HEK293 (cell line): ENCODE results near the gene GPLD1.

ENCODE experiments used
- CTCF ChIA-PET: fragments of 350-600 bp; formaldehyde crosslinking; extraction: SDS; loops from one replicate; lab custom pipeline; 2021; ENCODE audit warnings: antibody characterized with exemption; lab: Yijun Ruan, JAX
- POLR2A ChIA-PET: fragments of 300-600 bp; formaldehyde crosslinking; extraction: SDS; loops from one replicate; lab custom pipeline; 2020; ENCODE audit warnings: antibody characterized with exemption, inconsistent platforms; lab: Yijun Ruan, JAX
- H3K27ac ChIP-seq: fragments of 200-500 bp; sonication (Bioruptor generic); 2 replicates; pipeline ENCODE4 v1.5.1; 2014; ENCODE audit warnings: low read depth, low read length, control low read depth, inconsistent platforms; ENCODE audit errors: extremely low read depth
- H3K36me3 ChIP-seq, 2 experiments: fragments of 200-500 bp in 1 of 2; sonication (Bioruptor generic) in 1 of 2; 1 replicate in 1 of 2; 2 replicates in 1 of 2; pipeline ENCODE4 v1.5.1; 2014 to 2017; ENCODE audit warnings: inconsistent platforms in 2 of 2, low read length in 2 of 2; ENCODE audit not compliant: control insufficient read depth in 2 of 2, insufficient read depth in 1 of 2
- H3K4me1 ChIP-seq: fragments of 200-500 bp; sonication (Bioruptor generic); 2 replicates; pipeline ENCODE4 v1.5.1; 2014; ENCODE audit warnings: mild to moderate bottlenecking, low read length, inconsistent platforms; ENCODE audit not compliant: control insufficient read depth, insufficient read depth
- H3K4me3 ChIP-seq: 2 replicates; pipeline ENCODE4 v1.5.1; 2011; ENCODE audit warnings: low read depth, mild to moderate bottlenecking, control low read depth, low read length, moderate library complexity
- H3K9me3 ChIP-seq: fragments of 200-500 bp; sonication (Bioruptor generic); 2 replicates; pipeline ENCODE4 v1.5.1; 2014; ENCODE audit warnings: low read depth, low read length, inconsistent platforms; ENCODE audit not compliant: control insufficient read depth, insufficient read depth
- AEBP2 ChIP-seq: fragments of 450-650 bp; formaldehyde crosslinking; IDR thresholded peaks from 2 replicates; pipeline ENCODE4 v1.5.1; 2016; ENCODE audit warnings: missing biosample characterization, missing genetic modification characterization, borderline replicate concordance
- ATF2 ChIP-seq: fragments of 450-650 bp; formaldehyde crosslinking; IDR thresholded peaks from 2 replicates; pipeline ENCODE4 v1.5.1; 2016; ENCODE audit warnings: missing biosample characterization, missing genetic modification characterization, low read depth
- SETDB1 ChIP-seq: IDR thresholded peaks from one replicate; pipeline ENCODE4 v1.6.1; 2017; ENCODE audit warnings: mild to moderate bottlenecking, low read length, moderate library complexity, mixed read lengths; ENCODE audit not compliant: insufficient read length
- SP2 ChIP-seq: fragments of 450-650 bp; formaldehyde crosslinking; IDR thresholded peaks from 2 replicates; pipeline ENCODE4 v1.5.1; 2016; ENCODE audit warnings: missing biosample characterization, missing genetic modification characterization
- TCF7L2 ChIP-seq: IDR thresholded peaks from 2 replicates; pipeline ENCODE4 v1.6.1; 2011; ENCODE audit warnings: low read depth, mild to moderate bottlenecking, inconsistent platforms, low read length, moderate library complexity, borderline replicate concordance
- ZNF10 ChIP-seq: fragments of 450-650 bp; formaldehyde crosslinking; IDR thresholded peaks from 2 replicates; pipeline ENCODE4 v1.5.1; 2017; ENCODE audit warnings: missing biosample characterization, missing genetic modification characterization
- ZNF132 ChIP-seq: fragments of 450-650 bp; formaldehyde crosslinking; IDR thresholded peaks from 2 replicates; pipeline ENCODE4 v1.5.1; 2017; ENCODE audit warnings: missing biosample characterization, missing genetic modification characterization, borderline replicate concordance
- ZNF155 ChIP-seq: fragments of 450-650 bp; formaldehyde crosslinking; IDR thresholded peaks from 2 replicates; pipeline ENCODE4 v1.5.1; 2016; ENCODE audit warnings: missing biosample characterization, missing genetic modification characterization
- ZNF16 ChIP-seq: fragments of 450-650 bp; formaldehyde crosslinking; IDR thresholded peaks from 2 replicates; pipeline ENCODE4 v1.5.1; 2016; ENCODE audit warnings: low read depth, missing biosample characterization, missing genetic modification characterization
- ZNF214 ChIP-seq: fragments of 450-650 bp; formaldehyde crosslinking; IDR thresholded peaks from 2 replicates; pipeline ENCODE4 v1.5.1; 2017; ENCODE audit warnings: missing biosample characterization, mild to moderate bottlenecking, missing genetic modification characterization, borderline replicate concordance
- ZNF24 ChIP-seq: fragments of 450-650 bp; formaldehyde crosslinking; IDR thresholded peaks from 2 replicates; pipeline ENCODE4 v1.5.1; 2016; ENCODE audit warnings: missing biosample characterization, missing genetic modification characterization
- ZNF341 ChIP-seq: fragments of 450-650 bp; formaldehyde crosslinking; IDR thresholded peaks from 2 replicates; pipeline ENCODE4; 2016; ENCODE audit warnings: low read depth, missing biosample characterization, missing genetic modification characterization
- ZNF654 ChIP-seq: fragments of 450-650 bp; formaldehyde crosslinking; IDR thresholded peaks from 2 replicates; pipeline ENCODE4 v1.5.1; 2016; ENCODE audit warnings: low read depth, missing biosample characterization, missing genetic modification characterization
- ZNF664 ChIP-seq: fragments of 450-650 bp; formaldehyde crosslinking; IDR thresholded peaks from 2 replicates; pipeline ENCODE4 v1.5.1; 2016; ENCODE audit warnings: missing biosample characterization, missing genetic modification characterization
- ZSCAN23 ChIP-seq: fragments of 450-650 bp; formaldehyde crosslinking; IDR thresholded peaks from 2 replicates; pipeline ENCODE4 v1.5.1; 2016; ENCODE audit warnings: missing biosample characterization, missing genetic modification characterization
- ZSCAN30 ChIP-seq: fragments of 450-650 bp; IDR thresholded peaks from 2 replicates; pipeline ENCODE4 v1.5.1; 2018; ENCODE audit warnings: missing biosample characterization, mild to moderate bottlenecking, missing genetic modification characterization, moderate library complexity
- TF ChIP-seq, protein P1 (sequence below): fragments of 450-650 bp; IDR thresholded peaks from 2 replicates; pipeline ENCODE4 v1.5.1; 2018; ENCODE audit warnings: missing biosample characterization, missing genetic modification characterization
- TF ChIP-seq, protein P2 (sequence below): fragments of 450-650 bp; formaldehyde crosslinking; IDR thresholded peaks from 2 replicates; pipeline ENCODE4 v1.5.0; 2017; ENCODE audit warnings: missing biosample characterization, missing genetic modification characterization, borderline replicate concordance
- TF ChIP-seq, protein P3 (sequence below): fragments of 450-650 bp; formaldehyde crosslinking; IDR thresholded peaks from 2 replicates; pipeline ENCODE4 v1.5.1; 2016; ENCODE audit warnings: missing biosample characterization, missing genetic modification characterization

Gene GPLD1

DNA sequence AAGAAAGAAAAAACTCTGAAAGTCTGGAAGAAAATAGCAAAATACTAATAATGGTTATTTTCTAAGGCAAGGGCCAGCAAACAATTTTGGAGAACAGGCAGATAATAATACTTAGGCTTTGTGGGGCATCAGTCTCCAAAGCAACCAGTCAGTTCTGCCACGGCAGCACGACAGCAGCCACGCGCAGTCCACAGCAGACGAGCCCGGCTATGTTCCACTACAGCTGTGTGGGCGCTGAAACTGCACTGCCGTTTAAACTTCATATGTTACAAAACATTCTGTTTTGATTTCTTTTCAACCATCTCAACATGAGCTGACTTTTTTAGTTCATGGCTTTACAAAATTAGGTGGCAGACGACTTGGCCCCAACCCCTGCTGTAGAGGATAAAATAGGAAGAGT lies 56.8 kb downstream of the GPLD1 start (continued):
- TF ChIP-seq AEBP2 (tag by site-specific recombination) (no peak), ZSCAN30 (no peak), TCF7L2 (no peak), ZNF155 (no peak), ZNF10 (tag by site-specific recombination) (no peak), SP2 (no peak), ZNF24 (tag by site-specific recombination) (no peak), ZNF664 (no peak)
- TF ChIP-seq, all 188 proteins: peak for 0

DNA sequence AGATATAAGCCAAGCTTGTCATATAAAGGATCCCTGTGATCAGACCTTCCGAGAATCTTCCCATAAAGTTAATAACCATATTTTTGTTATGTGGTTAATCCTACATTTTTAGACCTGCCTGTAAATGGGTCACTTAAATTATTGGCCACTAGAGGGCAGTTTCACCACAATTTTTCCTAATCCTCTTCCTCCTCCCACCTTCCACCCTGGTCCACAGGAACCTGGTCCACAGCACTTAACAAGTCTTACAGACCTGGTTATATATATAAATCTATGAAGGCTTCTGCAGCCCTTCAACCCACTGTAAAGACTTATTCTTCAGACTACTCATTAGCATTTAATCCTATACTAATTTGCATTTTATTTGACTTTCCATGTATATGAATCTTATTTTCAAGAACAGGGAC lies 58.3 kb downstream of the GPLD1 start:
- Histone ChIP-seq H3K36me3 (peaks cover 0 to 12% of the 10 kb centered on the region in 2 experiments), H3K9me3 (no peaks in the 10 kb centered on the region), H3K27ac (no peak overlapping the region), H3K4me3 (no peak overlapping the region), H3K4me1 (no peaks in the 10 kb centered on the region)
- TF ChIP-seq ZNF654 (tag by site-specific recombination), result peak; percentile 76
- TF ChIP-seq, protein P1, sequence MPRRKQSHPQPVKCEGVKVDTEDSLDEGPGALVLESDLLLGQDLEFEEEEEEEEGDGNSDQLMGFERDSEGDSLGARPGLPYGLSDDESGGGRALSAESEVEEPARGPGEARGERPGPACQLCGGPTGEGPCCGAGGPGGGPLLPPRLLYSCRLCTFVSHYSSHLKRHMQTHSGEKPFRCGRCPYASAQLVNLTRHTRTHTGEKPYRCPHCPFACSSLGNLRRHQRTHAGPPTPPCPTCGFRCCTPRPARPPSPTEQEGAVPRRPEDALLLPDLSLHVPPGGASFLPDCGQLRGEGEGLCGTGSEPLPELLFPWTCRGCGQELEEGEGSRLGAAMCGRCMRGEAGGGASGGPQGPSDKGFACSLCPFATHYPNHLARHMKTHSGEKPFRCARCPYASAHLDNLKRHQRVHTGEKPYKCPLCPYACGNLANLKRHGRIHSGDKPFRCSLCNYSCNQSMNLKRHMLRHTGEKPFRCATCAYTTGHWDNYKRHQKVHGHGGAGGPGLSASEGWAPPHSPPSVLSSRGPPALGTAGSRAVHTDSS (tag by site-specific recombination), result peak; percentile 65
- TF ChIP-seq ZNF16 (tag by site-specific recombination), result no peak
- TF ChIP-seq ATF2 (tag by site-specific recombination), result no peak
- peak; percentile 14 for TF ChIP-seq SETDB1
- ChIA-PET CTCF (interaction anchor here (0.6 to 5.4 kb wide), 43 partner anchors 10 to 1184 kb away, joined by 3 to 55 read pairs (median 4); partner anchors contain the start of genes ACOT13, ALDH5A1, GMNN and MRS2), POLR2A (no interaction called here)

- Histone ChIP-seq H3K4me3 (no peak overlapping the region), H3K27ac (no peak overlapping the region), H3K4me1 (no peaks in the 10 kb centered on the region), H3K9me3 (no peaks in the 10 kb centered on the region), H3K36me3 (peaks cover 5 to 22% of the 10 kb centered on the region in 2 experiments)
- ChIA-PET CTCF (interaction anchor here (0.6 to 5.4 kb wide), 32 partner anchors 10 to 640 kb away, joined by 3 to 55 read pairs (median 4); partner anchors contain the start of genes ACOT13, ALDH5A1 and TDP2), POLR2A (interaction anchor here (0.6 kb wide), 1 partner anchor 290 kb away, joined by 4 read pairs; no protein-coding TSS in a partner anchor)
- TF ChIP-seq, protein P2, sequence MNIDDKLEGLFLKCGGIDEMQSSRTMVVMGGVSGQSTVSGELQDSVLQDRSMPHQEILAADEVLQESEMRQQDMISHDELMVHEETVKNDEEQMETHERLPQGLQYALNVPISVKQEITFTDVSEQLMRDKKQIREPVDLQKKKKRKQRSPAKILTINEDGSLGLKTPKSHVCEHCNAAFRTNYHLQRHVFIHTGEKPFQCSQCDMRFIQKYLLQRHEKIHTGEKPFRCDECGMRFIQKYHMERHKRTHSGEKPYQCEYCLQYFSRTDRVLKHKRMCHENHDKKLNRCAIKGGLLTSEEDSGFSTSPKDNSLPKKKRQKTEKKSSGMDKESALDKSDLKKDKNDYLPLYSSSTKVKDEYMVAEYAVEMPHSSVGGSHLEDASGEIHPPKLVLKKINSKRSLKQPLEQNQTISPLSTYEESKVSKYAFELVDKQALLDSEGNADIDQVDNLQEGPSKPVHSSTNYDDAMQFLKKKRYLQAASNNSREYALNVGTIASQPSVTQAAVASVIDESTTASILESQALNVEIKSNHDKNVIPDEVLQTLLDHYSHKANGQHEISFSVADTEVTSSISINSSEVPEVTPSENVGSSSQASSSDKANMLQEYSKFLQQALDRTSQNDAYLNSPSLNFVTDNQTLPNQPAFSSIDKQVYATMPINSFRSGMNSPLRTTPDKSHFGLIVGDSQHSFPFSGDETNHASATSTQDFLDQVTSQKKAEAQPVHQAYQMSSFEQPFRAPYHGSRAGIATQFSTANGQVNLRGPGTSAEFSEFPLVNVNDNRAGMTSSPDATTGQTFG, result no peak
- TF ChIP-seq ZNF341 (tag by site-specific recombination) (no peak), ZNF214 (no peak), ZNF132 (tag by site-specific recombination) (no peak), ZSCAN23 (tag by site-specific recombination) (no peak)
- TF ChIP-seq, protein P3, sequence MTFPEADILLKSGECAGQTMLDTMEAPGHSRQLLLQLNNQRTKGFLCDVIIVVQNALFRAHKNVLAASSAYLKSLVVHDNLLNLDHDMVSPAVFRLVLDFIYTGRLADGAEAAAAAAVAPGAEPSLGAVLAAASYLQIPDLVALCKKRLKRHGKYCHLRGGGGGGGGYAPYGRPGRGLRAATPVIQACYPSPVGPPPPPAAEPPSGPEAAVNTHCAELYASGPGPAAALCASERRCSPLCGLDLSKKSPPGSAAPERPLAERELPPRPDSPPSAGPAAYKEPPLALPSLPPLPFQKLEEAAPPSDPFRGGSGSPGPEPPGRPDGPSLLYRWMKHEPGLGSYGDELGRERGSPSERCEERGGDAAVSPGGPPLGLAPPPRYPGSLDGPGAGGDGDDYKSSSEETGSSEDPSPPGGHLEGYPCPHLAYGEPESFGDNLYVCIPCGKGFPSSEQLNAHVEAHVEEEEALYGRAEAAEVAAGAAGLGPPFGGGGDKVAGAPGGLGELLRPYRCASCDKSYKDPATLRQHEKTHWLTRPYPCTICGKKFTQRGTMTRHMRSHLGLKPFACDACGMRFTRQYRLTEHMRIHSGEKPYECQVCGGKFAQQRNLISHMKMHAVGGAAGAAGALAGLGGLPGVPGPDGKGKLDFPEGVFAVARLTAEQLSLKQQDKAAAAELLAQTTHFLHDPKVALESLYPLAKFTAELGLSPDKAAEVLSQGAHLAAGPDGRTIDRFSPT (tag by site-specific recombination), result no peak
These were observed 59.3 kb downstream of the GPLD1 start for GRCh38 chr6:24430086-24430485.
